ENCODE measurements around the gene PTRH1. TPM values are rescaled to one million over a fixed set of nuclear protein-coding genes. Genes with fewer than 3 reads are reported as not detected.

The PTRH1 gene
- total and polyA plus RNA-seq, 10 of the 15 experiments (the other 5 are each of a cell fraction or from before 2014, with no cell fraction given) = 0.69 to 38.4 (median 10.2) TPM

GRCh38 chr9:127724012-127724411 lies 8.5 kb upstream of the PTRH1 start (continued):
- no peak for TF ChIP-seq ZNF207 (IDR thresholded peaks at IDR 0.05; ENCODE audit: borderline replicate concordance)

GRCh38 chr9:127723444-127723843 lies 8.0 kb upstream of the PTRH1 start:
- BruUV-seq (replicated peaks) = no TSS peak
- no peak overlapping the region for H3K4me3 ChIP-seq
- no peak overlapping the region for H3K9ac ChIP-seq (ENCODE audit: control insufficient read depth, insufficient read depth, low read length)
- CTCF ChIA-PET = no interaction called here
- H3K27me3 ChIP-seq (replicated peaks in 1 of 2; ENCODE audit: control insufficient read depth in 2 of 2, insufficient read depth in 2 of 2, low read length in 1 of 2) = no peaks in the 10 kb centered on the region
- WGBS (ENCODE audit: insufficient coverage, insufficient replicate concordance, low lambda C conversion rate, missing lambda C conversion rate) = 63% methylated on average over 5 of the region's 5 CpGs
- H3K9me3 ChIP-seq (replicated peaks; ENCODE audit: control insufficient read depth, insufficient read depth, low read length) = no peaks in the 10 kb centered on the region
- DNase-seq (ENCODE audit: low read depth, low spot score) = no peak
- ATAC-seq = no peak
- in situ Hi-C loops (cut with MboI) = no loop called here
- FAIRE-seq = no peak
- SMC1A ChIA-PET (ENCODE audit: uncharacterized antibody, unreplicated experiment) = no interaction called here
- H3K79me2 ChIP-seq (ENCODE audit: control insufficient read depth, insufficient read depth, low read length) = no peaks in the 10 kb centered on the region
- H3K4me2 ChIP-seq (ENCODE audit: control insufficient read depth, insufficient read depth) = no peak overlapping the region
- no peaks in the 10 kb centered on the region for H4K20me1 ChIP-seq (ENCODE audit: control insufficient read depth, insufficient read depth)
- POLR2A ChIA-PET = no interaction called here
- H3K27ac ChIP-seq (ENCODE audit: control insufficient read depth, insufficient read depth) = no peak overlapping the region
- H2AFZ ChIP-seq (ENCODE audit: control insufficient read depth, low read depth, low read length) = no peak overlapping the region
- H3K36me3 ChIP-seq (ENCODE audit: control insufficient read depth in 2 of 2, insufficient read depth in 2 of 2, low read length in 1 of 2) = no peaks in the 10 kb centered on the region
- intact Hi-C loops (cut with micrococcal nuclease; ENCODE audit: unreplicated experiment) = no loop called here
- no peaks in the 10 kb centered on the region for H3K4me1 ChIP-seq (ENCODE audit: control insufficient read depth, insufficient read depth, low read length)
- RAD21 ChIA-PET (ENCODE audit: unreplicated experiment) = no interaction called here
- TF ChIP-seq EP300 (IDR thresholded peaks at IDR 0.05; ENCODE audit: borderline replicate concordance in 1 of 2, control insufficient read depth in 1 of 2, low read depth in 2 of 2, low read length in 2 of 2) = no peak
- no peak for TF ChIP-seq ZNF274 (IDR thresholded peaks at IDR 0.05; ENCODE audit: insufficient read depth, insufficient read length)
- no peak for TF ChIP-seq CEBPB (IDR thresholded peaks at IDR 0.05; ENCODE audit: borderline replicate concordance in 1 of 2, low read depth in 2 of 2, low read length in 2 of 2)
- TF ChIP-seq, protein P1, sequence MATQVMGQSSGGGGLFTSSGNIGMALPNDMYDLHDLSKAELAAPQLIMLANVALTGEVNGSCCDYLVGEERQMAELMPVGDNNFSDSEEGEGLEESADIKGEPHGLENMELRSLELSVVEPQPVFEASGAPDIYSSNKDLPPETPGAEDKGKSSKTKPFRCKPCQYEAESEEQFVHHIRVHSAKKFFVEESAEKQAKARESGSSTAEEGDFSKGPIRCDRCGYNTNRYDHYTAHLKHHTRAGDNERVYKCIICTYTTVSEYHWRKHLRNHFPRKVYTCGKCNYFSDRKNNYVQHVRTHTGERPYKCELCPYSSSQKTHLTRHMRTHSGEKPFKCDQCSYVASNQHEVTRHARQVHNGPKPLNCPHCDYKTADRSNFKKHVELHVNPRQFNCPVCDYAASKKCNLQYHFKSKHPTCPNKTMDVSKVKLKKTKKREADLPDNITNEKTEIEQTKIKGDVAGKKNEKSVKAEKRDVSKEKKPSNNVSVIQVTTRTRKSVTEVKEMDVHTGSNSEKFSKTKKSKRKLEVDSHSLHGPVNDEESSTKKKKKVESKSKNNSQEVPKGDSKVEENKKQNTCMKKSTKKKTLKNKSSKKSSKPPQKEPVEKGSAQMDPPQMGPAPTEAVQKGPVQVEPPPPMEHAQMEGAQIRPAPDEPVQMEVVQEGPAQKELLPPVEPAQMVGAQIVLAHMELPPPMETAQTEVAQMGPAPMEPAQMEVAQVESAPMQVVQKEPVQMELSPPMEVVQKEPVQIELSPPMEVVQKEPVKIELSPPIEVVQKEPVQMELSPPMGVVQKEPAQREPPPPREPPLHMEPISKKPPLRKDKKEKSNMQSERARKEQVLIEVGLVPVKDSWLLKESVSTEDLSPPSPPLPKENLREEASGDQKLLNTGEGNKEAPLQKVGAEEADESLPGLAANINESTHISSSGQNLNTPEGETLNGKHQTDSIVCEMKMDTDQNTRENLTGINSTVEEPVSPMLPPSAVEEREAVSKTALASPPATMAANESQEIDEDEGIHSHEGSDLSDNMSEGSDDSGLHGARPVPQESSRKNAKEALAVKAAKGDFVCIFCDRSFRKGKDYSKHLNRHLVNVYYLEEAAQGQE (IDR thresholded peaks at IDR 0.05; ENCODE audit: low read depth, low read length) = no peak
- TF ChIP-seq ZZZ3 (IDR thresholded peaks at IDR 0.05; ENCODE audit: control insufficient read depth, insufficient read length, low read depth) = no peak
- no peak for TF ChIP-seq ETV6 (conservative IDR thresholded peaks at IDR 0.05 in 1 of 2, IDR thresholded peaks at IDR 0.05 in 1 of 2; ENCODE audit: borderline replicate concordance in 1 of 2, low read depth in 1 of 2)
- TF ChIP-seq IKZF2 (IDR thresholded peaks at IDR 0.05) = no peak
- TF ChIP-seq KLF5 (IDR thresholded peaks at IDR 0.05; ENCODE audit: partially characterized antibody) = no peak
- TF ChIP-seq SPI1 (IDR thresholded peaks at IDR 0.05; ENCODE audit: borderline replicate concordance, insufficient read depth, low read depth, low read length) = no peak
- no peak for TF ChIP-seq PBX3 (IDR thresholded peaks at IDR 0.05; ENCODE audit: insufficient replicate concordance, low read depth, low read length)
- TF ChIP-seq ATF3 (IDR thresholded peaks at IDR 0.05; ENCODE audit: borderline replicate concordance, extremely low read depth, low read depth, low read length) = no peak
- no peak for TF ChIP-seq DPF2 (IDR thresholded peaks at IDR 0.05)
- TF ChIP-seq KAT2A (conservative IDR thresholded peaks at IDR 0.05; ENCODE audit: control insufficient read depth, low read depth, low read length) = no peak
- TF ChIP-seq CTCF (IDR thresholded peaks at IDR 0.05 in 2 of 3, conservative IDR thresholded peaks at IDR 0.05 in 1 of 3; ENCODE audit: control insufficient read depth in 2 of 3, extremely low read depth in 1 of 3, insufficient read depth in 1 of 3, low read depth in 3 of 3, low read length in 3 of 3) = no peak

Data from GM12878 (cell line).